GM12875 (cell line): ENCODE results near the gene SNX6.
A peak's percentile ranks its signal among the peaks of the same experiment; 100 is the strongest.

Experiments used
- H3K4me3 ChIP-seq: one replicate; pipeline ENCODE4 v1.5.1; 2011; ENCODE audit warnings: low read depth, low read length, control low read depth
- TF ChIP-seq, protein P1 (sequence below): IDR thresholded peaks from 2 replicates; pipeline ENCODE4 v1.5.1; 2011; ENCODE audit warnings: low read depth, mild to moderate bottlenecking, control low read depth, inconsistent platforms, low read length, moderate library complexity, borderline replicate concordance; ENCODE audit not compliant: insufficient read depth

SNX6 gene

DNA sequence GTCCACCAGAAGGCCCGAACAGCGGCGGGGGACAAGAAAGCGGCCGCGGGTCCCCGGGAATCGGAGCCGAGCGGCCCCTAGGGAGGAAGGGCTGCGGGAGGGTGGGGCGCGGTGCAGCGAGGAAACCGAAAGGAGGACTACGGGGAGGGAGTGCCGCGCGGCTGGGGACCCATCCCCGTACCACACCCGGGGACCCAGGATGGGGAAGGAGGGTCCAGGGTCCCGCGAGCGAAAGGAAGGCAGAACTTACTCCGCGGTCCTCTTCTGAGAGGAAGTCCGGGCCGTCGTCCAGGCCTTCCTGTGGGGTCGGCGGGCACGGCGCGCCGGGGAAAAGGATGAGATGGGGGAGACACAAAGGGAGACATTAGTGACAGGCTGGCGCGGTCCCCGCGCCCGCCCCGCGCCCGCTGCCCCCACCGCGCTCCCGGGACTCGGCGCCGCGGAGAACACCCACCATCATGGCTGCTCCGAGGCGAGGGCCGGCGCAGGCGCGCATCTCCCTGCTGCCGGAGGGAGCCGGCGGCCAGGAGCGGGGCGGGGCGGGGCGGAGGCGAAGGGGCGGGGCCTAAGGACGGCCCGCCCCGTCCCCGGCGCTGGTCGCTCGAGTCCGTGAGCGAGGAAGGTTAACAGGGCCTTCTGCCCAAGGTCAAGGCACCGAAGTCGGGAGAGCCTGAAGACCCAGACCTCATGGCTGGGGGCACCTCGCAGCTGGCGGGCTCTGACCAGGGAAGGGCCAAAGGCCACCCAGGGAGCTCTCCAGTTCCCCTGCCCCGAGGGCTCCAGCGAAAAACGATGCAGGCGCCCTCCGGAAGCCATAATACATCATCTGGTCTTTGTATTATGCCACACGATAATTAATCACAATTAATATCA lies at the start of gene SNX6:
SNX6 (minus strand) TSS at position 492 of the 873 bp plus-strand sequence; CDS start at position 460, 32 bp downstream.
- peak within 1 kb of the TSS; percentile 72 for H3K4me3 ChIP-seq
- TF ChIP-seq, protein P1, sequence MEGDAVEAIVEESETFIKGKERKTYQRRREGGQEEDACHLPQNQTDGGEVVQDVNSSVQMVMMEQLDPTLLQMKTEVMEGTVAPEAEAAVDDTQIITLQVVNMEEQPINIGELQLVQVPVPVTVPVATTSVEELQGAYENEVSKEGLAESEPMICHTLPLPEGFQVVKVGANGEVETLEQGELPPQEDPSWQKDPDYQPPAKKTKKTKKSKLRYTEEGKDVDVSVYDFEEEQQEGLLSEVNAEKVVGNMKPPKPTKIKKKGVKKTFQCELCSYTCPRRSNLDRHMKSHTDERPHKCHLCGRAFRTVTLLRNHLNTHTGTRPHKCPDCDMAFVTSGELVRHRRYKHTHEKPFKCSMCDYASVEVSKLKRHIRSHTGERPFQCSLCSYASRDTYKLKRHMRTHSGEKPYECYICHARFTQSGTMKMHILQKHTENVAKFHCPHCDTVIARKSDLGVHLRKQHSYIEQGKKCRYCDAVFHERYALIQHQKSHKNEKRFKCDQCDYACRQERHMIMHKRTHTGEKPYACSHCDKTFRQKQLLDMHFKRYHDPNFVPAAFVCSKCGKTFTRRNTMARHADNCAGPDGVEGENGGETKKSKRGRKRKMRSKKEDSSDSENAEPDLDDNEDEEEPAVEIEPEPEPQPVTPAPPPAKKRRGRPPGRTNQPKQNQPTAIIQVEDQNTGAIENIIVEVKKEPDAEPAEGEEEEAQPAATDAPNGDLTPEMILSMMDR: no peak

DNA sequence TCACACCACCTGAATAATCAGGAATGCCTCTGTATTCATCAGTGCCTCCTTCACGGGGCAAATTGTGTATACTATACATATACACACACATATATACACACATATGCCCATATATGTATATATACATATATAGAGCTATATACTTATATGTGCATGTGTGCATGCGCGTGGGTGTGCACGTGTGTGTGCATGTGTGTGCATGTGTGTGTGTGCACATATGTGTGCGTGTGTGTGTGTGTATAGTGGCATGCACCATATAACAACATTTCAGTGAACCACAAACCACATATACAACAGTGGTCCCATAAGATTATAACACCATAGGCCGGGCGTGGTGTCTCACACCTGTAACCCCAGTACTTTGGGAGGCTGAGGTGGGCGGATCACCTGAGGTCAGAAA lies 48.8 kb upstream of the SNX6 start:
- H3K4me3 ChIP-seq: no peak overlapping the region
- TF ChIP-seq, protein P1: no peak

DNA sequence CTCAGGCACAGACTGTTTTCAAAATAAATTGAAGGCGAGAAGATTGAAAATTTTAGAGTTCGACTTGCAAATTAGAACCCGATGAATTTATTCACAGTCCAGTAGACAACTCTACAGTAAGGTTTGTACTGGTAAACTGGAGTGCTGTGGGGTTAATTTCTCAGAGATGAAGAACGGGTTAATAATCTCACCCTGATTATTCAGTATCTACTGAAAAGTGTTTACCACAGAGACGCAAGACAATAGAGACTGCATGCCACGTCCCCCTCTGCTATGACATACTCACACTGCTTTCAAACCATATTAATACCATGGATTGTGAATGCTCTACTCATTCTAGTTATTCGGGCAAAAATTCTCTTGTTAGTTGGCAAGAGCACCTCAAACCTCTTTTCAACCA lies 48.4 kb upstream of the SNX6 start:
- no peak overlapping the region for H3K4me3 ChIP-seq

DNA sequence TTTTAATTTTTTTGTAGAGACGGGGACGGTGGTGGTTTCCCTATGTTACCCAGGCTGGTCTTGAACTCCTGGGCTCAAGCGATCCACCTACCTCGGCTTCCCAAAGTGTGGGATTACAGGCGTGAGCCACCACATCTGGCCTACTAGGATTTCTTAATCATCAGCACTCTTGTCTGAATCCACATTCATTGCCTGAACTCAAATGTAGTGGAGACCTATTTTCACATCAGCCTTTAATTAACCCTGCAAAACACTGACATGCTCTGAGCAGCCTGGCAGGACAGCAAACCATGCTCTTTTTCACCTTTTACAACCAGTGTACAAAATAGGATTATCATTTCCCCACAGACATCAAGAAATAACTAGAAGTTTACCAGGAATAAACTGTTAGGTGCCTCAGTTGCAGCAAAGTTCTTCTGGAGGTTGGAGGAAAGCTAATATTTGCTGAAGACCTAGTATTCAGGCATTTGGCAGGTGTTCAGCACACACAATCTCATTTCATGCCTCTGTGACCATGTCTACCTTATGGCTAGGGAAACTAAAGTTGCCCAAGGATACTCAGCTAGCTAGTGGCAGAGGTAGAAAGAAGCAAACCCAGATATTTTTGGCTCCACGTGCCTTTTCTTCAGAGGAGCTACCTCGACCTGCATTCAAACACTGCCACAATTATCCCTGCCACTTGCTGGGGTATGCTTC lies 46.7 kb upstream of the SNX6 start:
- TF ChIP-seq, protein P1: no peak
- H3K4me3 ChIP-seq: no peak overlapping the region

More for the DNA sequence above, 48.4 kb upstream of the SNX6 start:
- TF ChIP-seq, protein P1: no peak

DNA sequence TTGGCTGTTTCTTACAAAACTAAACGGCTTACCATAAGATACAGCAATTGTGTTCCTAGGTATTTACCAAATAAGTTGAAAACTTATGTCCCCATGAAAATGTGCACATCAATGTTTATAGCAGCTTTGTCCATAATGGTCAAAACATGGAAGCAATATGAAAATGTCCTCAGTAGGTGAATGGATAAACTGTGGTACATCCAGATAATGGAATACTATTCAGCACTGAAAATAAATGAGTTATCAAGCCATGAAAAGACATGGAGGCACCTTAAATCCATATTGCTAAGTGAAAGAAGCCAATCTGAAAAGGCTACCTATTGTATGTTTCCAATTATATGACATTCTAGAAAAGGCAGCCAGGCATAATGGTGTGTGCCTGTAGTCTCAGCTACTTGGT lies 43.8 kb upstream of the SNX6 start:
- no peak overlapping the region for H3K4me3 ChIP-seq
- TF ChIP-seq, protein P1: no peak

DNA sequence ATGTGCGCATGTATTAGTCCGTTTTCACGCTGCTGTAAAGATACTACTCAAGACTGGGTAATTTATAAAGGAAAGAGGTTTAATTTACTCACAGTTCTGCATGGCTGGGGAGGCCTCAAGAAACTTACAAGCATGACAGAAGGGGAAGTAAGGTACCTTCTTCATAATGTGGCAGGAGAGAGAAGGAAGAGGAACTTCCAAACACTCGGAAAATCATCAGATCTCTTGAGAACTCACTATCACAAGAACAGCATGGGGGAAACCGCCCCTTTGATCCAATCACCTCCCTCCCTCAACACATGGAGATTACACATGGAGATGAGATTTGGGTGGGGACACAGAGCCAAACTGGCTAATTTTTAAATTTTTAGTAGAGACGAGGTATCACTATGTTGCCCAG lies 41.8 kb upstream of the SNX6 start:
- H3K4me3 ChIP-seq: no peak overlapping the region
- TF ChIP-seq, protein P1: no peak
